OCI-M2 (cell line): ENCODE measurements around the gene MYO16.
A peak's percentile ranks its signal among the peaks of the same experiment; 100 is the strongest.
"Not testable (repeated sequence)": the region's sequence is repeated elsewhere in the genome, so short reads cannot be mapped to it uniquely, and the experiment has no call there.

Experiments
- DNase-seq: peaks from one replicate; lab custom pipeline; 2025; ENCODE audit not compliant: unreplicated experiment; lab: John Stamatoyannopoulos, UW

Gene MYO16

GRCh38 chr13:108741930-108742329 lies 112.5 kb downstream of the MYO16 start:
- DNase-seq: no peak

DNA sequence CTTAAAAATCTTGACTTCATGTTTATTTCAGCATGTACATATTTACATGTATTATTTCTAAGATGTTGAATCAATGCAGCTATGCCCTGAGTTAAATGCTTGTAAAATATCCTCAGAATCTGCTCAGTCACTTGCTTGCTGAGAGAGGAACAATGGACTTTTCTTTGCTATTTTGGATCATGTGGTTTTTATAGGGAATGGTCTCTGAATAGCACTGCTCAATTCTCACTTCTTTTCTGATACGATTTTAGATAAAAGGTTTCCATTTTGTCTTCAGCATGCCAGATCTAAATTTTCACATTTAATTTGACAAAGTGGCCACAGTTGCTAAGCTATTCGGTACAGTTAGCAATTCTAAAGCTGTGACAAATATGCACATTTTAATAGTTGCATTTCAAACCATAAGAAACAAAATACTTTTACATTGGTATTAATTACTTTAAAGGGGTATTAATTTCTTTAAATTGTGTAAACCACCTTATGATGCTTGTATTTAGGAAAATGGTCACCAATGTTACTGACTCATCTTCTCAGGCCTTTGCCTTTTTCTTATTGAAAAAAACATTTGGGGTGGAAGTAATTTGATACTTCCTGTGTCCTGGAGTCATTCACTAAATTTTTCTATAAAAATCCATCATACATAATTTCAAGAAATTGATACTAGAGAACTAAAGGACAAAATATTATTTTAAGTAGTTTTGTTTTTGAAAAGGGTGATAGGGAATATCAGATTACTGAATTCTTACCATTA lies 113.5 kb downstream of the MYO16 start:
- no peak for DNase-seq

- DNase-seq: no peak
These were observed 114.1 kb downstream of the MYO16 start for GRCh38 chr13:108743522-108743921.

DNA sequence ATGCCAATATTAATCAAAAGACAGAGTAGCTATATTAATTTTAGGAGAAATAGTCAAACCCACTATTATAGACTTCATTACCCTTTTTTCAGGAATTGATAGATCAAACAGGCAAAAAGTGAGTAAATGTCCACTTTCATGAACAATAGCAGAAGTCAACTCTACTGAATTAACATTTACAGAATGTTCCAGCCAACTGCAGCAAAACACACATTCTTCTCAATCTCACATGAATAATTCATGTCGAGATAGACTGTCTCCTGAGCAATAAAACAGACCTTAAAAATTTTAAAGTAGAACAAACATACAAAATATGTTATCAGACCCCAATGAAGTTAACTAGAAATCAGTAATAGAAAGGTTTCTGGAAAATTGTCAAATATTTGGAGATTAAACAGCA lies 118.4 kb downstream of the MYO16 start:
- no peak for DNase-seq

DNA sequence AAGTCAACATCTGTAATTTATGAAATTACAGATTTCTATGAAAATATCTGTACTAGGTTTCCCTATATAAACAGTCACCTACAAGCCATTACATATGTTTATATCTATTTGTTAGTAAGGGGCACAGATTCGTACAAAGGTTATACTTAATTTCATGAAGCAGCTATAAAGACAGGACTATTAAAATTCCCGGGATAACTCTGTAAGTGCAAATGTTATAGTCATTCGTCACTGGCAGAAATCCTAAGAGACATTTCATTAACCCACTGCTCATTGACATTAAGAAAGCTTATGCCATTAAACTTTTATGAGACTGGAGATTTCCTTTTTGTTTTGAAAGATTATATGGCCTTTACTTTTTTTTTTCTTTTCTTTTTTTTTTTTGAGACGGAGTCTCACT lies 122.9 kb downstream of the MYO16 start:
- no peak for DNase-seq

GRCh38 chr13:108755083-108755482 lies 125.7 kb downstream of the MYO16 start:
- DNase-seq: no peak

DNA sequence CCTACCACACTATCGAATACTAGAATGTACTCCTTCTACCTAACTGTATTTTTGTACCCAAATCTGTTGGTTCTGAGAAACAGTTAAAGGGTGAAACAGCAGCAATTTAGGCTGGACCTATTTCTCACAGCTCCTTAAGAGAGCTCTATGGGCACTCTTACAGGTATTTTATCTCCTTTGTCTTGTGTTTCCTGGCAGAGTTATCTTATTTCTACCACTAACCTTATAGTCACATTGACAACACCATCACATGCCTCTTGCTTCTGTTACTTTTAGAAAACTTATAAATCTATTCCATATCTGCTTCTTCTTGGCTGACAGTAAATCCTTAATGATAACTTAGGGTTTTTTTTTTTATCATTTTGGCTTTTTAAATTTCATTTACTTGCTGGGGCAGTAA lies 130.7 kb downstream of the MYO16 start:
- no peak for DNase-seq

GRCh38 chr13:108760541-108760940 lies 131.1 kb downstream of the MYO16 start:
- peak; percentile 13 for DNase-seq

GRCh38 chr13:108768035-108768434 lies 138.6 kb downstream of the MYO16 start:
- DNase-seq: no peak

DNA sequence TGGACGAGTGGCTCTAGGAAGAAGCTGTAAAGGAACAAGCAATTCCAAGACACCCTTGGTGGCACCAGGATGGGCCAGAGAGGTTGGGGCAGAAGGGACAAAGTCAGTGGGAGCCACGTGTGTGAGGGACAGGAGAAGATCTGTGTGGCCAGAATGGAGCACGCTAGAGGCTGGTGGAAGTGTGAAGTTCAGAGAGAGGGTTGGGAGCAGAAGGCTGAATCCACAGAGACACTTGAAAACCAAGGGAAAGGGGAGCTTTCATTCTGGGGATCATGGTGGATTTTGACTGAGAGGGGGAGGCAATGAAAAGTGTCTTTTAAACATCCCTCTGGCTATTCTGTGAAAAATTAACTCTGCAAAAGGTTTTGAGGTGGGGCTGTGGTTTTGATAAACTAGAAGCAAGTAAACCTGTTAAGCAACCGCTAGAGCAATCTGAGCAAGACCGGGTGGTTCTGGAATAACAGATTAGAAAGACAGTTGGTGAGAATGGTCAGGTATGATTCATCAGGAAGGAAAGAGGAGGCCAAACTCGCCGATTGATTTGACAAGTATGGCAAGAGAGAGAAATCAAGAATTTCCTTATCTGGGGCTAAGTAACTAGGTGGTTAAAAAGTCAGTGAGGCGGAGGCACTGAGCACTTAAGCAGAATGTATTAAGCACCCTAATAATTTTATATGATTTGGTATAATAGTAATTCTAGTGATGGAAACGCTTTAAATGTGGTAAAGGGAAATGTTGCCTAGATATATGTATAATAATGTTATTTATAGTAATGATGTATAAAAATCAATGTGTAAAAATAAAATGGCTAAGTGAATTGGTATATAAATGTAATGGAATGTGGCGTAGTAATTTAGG lies 140.0 kb downstream of the MYO16 start:
- peak; percentile 56 for DNase-seq

DNA sequence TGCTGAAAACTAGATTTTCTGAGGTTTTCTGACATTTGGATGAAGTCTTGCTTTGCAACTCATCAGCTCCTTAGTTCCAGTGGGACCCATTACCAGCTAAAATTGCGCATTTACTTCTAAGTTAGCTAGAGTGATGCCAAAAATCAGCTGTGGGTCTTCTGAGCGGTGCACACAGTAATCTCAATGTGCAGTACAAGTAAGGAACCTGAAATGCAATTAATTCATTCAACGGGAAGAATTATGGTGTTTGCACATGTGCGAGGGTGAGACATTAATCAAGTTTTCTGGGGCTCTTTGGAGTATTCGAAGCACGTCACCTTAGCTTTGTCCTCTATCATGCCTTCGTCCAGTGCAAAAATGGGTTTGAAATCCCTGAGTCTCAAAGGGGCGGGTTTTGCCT lies 146.2 kb downstream of the MYO16 start:
- DNase-seq: no peak

- DNase-seq: no peak
These were observed 147.2 kb downstream of the MYO16 start for GRCh38 chr13:108776650-108777049.

GRCh38 chr13:108777421-108778420 lies 148.3 kb downstream of the MYO16 start:
- no peak for DNase-seq

DNA sequence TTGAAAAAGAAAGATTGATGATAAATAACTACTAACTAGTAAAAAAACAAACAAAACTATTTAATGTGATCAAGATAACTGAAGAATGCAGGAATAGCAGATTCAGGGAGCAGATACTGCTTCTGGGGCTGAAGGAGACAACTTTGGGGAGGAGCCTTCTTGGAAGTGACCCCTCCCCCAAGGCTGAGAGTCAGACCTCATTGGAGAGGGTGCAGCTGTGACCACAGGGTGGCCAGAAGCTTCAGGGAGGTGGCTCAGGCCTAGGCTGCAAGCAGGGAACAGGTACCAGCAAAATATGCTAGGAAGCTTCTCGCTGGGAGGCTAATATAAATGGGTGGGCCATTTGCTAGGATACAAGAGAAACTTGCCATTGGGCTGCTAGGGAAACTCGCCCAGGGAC lies 149.9 kb downstream of the MYO16 start:
- DNase-seq: no peak

DNA sequence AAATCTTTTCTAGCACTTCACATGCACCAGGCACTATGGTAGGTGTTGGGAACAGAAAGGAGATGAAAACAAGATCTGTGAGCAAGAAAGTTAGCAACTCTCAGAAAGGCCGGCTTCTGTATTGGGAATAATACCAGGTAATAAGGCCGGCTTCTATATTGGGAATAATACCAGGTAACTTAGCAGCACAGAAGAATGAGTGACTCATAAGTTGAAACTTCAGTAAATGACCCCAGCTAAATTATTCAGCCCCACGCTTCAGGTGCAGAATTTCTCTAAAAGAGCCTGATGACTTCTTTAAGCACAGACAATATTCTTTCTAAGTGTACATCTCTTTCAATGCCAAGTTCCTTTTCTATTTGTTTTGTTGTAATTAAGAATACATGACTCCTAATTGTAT lies 151.3 kb downstream of the MYO16 start:
- DNase-seq: no peak

DNA sequence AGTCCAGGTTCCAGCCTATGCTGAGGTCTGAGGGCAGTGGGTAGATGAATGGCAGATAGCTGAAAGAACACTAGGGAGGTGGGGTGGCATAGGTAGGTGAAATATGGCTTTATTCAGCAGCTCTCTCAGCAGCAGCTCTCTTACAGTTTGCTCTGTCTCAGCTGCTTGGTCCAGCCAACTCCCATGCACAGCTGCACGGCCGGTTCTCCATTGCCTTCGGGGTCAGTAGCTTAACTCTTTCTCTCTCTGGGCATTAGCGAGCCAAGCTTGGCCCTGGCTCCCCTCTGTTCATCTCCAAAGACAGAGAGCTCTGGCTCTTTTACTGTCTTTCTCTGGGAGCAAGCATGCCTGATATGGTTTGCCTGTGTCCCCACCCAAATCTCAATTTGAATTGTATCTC lies 151.9 kb downstream of the MYO16 start:
- DNase-seq: no peak

DNA sequence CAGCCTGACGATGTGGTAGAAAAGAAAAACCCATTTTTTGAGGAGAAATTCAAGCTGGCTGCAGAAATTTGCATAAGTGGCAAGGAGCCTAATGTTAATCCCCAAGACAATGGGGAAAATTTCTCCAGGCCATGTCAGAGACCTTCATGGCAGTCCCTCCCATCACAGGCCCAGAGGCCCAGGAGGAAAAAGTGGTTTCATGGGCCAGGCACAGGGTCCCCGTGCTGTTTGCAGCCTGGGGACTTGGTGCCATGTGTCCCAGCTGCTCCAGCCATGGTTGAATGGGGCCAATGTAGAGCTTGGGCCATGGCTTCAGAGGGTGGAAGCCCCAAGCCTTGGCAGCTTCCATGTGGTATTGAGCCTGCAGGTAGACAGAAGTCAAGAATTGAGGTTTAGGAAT lies 153.1 kb downstream of the MYO16 start:
- not testable (repeated sequence) for DNase-seq

- no peak for DNase-seq
These were observed 156.4 kb downstream of the MYO16 start for GRCh38 chr13:108785844-108786243.

DNA sequence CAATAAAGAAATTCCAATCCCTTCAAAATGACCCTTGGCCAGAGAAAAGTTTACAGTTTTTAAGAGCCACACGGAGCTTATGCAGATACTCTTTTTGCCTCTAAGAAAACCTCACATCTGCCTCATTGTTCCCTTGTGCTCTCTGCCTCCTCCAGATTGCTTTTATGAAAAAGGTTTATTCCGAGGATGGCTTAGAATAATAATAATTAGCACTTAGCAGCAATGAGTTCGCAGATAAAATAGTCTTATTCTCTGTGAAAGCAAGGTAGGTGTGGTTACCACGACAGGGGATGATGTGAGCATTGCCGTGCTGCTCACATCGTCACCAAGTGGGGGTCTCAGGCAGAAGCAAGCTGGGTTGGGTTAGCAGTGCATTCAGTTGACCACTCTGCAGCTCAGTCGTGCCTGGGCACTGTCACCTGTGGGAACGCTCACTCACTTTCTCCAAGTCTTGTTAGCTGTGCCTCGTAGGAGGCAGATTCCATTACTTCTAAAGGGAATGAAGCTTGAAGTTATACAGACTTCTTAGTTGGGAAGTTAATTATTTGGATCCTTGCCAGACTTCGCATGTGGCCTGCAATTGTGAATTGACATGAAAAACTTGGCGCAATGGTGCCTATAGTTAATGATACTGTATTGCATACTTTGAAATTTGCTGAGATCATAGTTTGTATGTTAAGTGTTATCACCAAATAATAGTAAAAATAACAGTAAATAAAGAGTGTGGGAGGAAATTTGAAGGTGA lies 157.2 kb downstream of the MYO16 start:
- no peak for DNase-seq

GRCh38 chr13:108787700-108788414 lies 158.4 kb downstream of the MYO16 start:
- no peak for DNase-seq
